HEK293 (cell line): ENCODE measurements around the gene YIPF1.

Experiments used
- CTCF ChIA-PET: fragments of 350-600 bp; formaldehyde crosslinking; extraction: SDS; loops from one replicate; lab custom pipeline; 2021; ENCODE audit warnings: antibody characterized with exemption; lab: Yijun Ruan, JAX
- POLR2A ChIA-PET: fragments of 300-600 bp; formaldehyde crosslinking; extraction: SDS; loops from one replicate; lab custom pipeline; 2020; ENCODE audit warnings: antibody characterized with exemption, inconsistent platforms; lab: Yijun Ruan, JAX
- H3K27ac ChIP-seq: fragments of 200-500 bp; sonication (Bioruptor generic); 2 replicates; pipeline ENCODE4 v1.5.1; 2014; ENCODE audit warnings: low read depth, low read length, control low read depth, inconsistent platforms; ENCODE audit errors: extremely low read depth
- H3K36me3 ChIP-seq, 2 experiments: fragments of 200-500 bp in 1 of 2; sonication (Bioruptor generic) in 1 of 2; 1 replicate in 1 of 2; 2 replicates in 1 of 2; pipeline ENCODE4 v1.5.1; 2014 to 2017; ENCODE audit warnings: inconsistent platforms in 2 of 2, low read length in 2 of 2; ENCODE audit not compliant: control insufficient read depth in 2 of 2, insufficient read depth in 1 of 2
- H3K4me1 ChIP-seq: fragments of 200-500 bp; sonication (Bioruptor generic); 2 replicates; pipeline ENCODE4 v1.5.1; 2014; ENCODE audit warnings: mild to moderate bottlenecking, low read length, inconsistent platforms; ENCODE audit not compliant: control insufficient read depth, insufficient read depth
- H3K4me3 ChIP-seq: 2 replicates; pipeline ENCODE4 v1.5.1; 2011; ENCODE audit warnings: low read depth, mild to moderate bottlenecking, control low read depth, low read length, moderate library complexity
- H3K9me3 ChIP-seq: fragments of 200-500 bp; sonication (Bioruptor generic); 2 replicates; pipeline ENCODE4 v1.5.1; 2014; ENCODE audit warnings: low read depth, low read length, inconsistent platforms; ENCODE audit not compliant: control insufficient read depth, insufficient read depth
- BCL11B ChIP-seq: fragments of 450-650 bp; formaldehyde crosslinking; IDR thresholded peaks from 2 replicates; pipeline ENCODE4 v1.5.1; 2016; ENCODE audit warnings: low read depth, missing biosample characterization, missing genetic modification characterization
- KLF9 ChIP-seq: fragments of 450-650 bp; formaldehyde crosslinking; IDR thresholded peaks from 2 replicates; pipeline ENCODE4 v1.5.1; 2016; ENCODE audit warnings: missing biosample characterization, missing genetic modification characterization, low read depth
- MEIS1 ChIP-seq: sonication (generic); formaldehyde crosslinking; IDR thresholded peaks from 2 replicates; pipeline ENCODE4 v1.8.1; 2022; ENCODE audit warnings: missing genetic modification reagents, mild to moderate bottlenecking, borderline replicate concordance
- MYNN ChIP-seq: fragments of 450-650 bp; formaldehyde crosslinking; IDR thresholded peaks from 2 replicates; pipeline ENCODE4 v1.5.1; 2016; ENCODE audit warnings: missing biosample characterization, missing genetic modification characterization, borderline replicate concordance
- SCRT1 ChIP-seq: fragments of 450-650 bp; formaldehyde crosslinking; IDR thresholded peaks from 2 replicates; pipeline ENCODE4 v1.5.1; 2016; ENCODE audit warnings: missing biosample characterization, missing genetic modification characterization, borderline replicate concordance
- SCRT2 ChIP-seq: fragments of 450-650 bp; formaldehyde crosslinking; IDR thresholded peaks from 2 replicates; pipeline ENCODE4 v1.5.1; 2016; ENCODE audit warnings: missing biosample characterization, missing genetic modification characterization
- SETDB1 ChIP-seq: IDR thresholded peaks from one replicate; pipeline ENCODE4 v1.6.1; 2017; ENCODE audit warnings: mild to moderate bottlenecking, low read length, moderate library complexity, mixed read lengths; ENCODE audit not compliant: insufficient read length
- SP3 ChIP-seq: fragments of 450-650 bp; formaldehyde crosslinking; IDR thresholded peaks from 2 replicates; pipeline ENCODE4 v1.5.1; 2016; ENCODE audit warnings: missing biosample characterization, missing genetic modification characterization
- ZBTB17 ChIP-seq: fragments of 450-650 bp; formaldehyde crosslinking; IDR thresholded peaks from 2 replicates; pipeline ENCODE4 v1.5.1; 2016; ENCODE audit warnings: missing biosample characterization, missing genetic modification characterization
- ZFP3 ChIP-seq: fragments of 450-650 bp; formaldehyde crosslinking; IDR thresholded peaks from 2 replicates; pipeline ENCODE4 v1.5.1; 2016; ENCODE audit warnings: low read depth, missing biosample characterization, missing genetic modification characterization
- ZIC2 ChIP-seq: fragments of 450-650 bp; formaldehyde crosslinking; IDR thresholded peaks from 2 replicates; pipeline ENCODE4 v1.5.1; 2016; ENCODE audit warnings: missing biosample characterization, missing genetic modification characterization
- ZNF133 ChIP-seq: fragments of 450-650 bp; formaldehyde crosslinking; IDR thresholded peaks from 2 replicates; pipeline ENCODE4 v1.5.1; 2016; ENCODE audit warnings: missing biosample characterization, missing genetic modification characterization
- ZNF157 ChIP-seq: fragments of 450-650 bp; formaldehyde crosslinking; IDR thresholded peaks from 2 replicates; pipeline ENCODE4 v1.5.1; 2016; ENCODE audit warnings: missing biosample characterization, missing genetic modification characterization
- ZNF169 ChIP-seq: fragments of 450-650 bp; formaldehyde crosslinking; IDR thresholded peaks from 2 replicates; pipeline ENCODE4 v1.5.1; 2016; ENCODE audit warnings: missing biosample characterization, missing genetic modification characterization
- ZNF19 ChIP-seq: fragments of 450-650 bp; formaldehyde crosslinking; IDR thresholded peaks from 2 replicates; pipeline ENCODE4; 2016; ENCODE audit warnings: missing biosample characterization, missing genetic modification characterization, low read depth
- ZNF350 ChIP-seq: fragments of 450-650 bp; formaldehyde crosslinking; IDR thresholded peaks from 2 replicates; pipeline ENCODE4 v1.5.0; 2017; ENCODE audit warnings: missing biosample characterization, mild to moderate bottlenecking, missing genetic modification characterization
- ZNF510 ChIP-seq: fragments of 450-650 bp; formaldehyde crosslinking; IDR thresholded peaks from 2 replicates; pipeline ENCODE4 v1.5.1; 2018; ENCODE audit warnings: mild to moderate bottlenecking, missing genetic modification characterization, missing biosample characterization; ENCODE audit not compliant: insufficient replicate concordance
- ZNF530 ChIP-seq: fragments of 450-650 bp; formaldehyde crosslinking; IDR thresholded peaks from 2 replicates; pipeline ENCODE4 v1.5.1; 2016; ENCODE audit warnings: low read depth, missing biosample characterization, missing genetic modification characterization
- ZNF626 ChIP-seq: fragments of 450-650 bp; sonication (Bioruptor Pico); formaldehyde crosslinking; IDR thresholded peaks from 2 replicates; pipeline ENCODE4 v1.5.1; 2018; ENCODE audit warnings: missing biosample characterization, missing genetic modification characterization, inconsistent platforms
- ZNF660 ChIP-seq: fragments of 450-650 bp; IDR thresholded peaks from 2 replicates; pipeline ENCODE4 v1.5.1; 2018; ENCODE audit warnings: missing biosample characterization, mild to moderate bottlenecking, missing genetic modification characterization
- ZNF677 ChIP-seq: fragments of 450-650 bp; IDR thresholded peaks from 2 replicates; pipeline ENCODE4 v1.5.0; 2018; ENCODE audit warnings: missing biosample characterization, mild to moderate bottlenecking, missing genetic modification characterization, moderate library complexity
- ZNF701 ChIP-seq: fragments of 450-650 bp; formaldehyde crosslinking; IDR thresholded peaks from 2 replicates; pipeline ENCODE4 v1.5.1; 2016; ENCODE audit warnings: missing biosample characterization, missing genetic modification characterization
- ZNF768 ChIP-seq: fragments of 450-650 bp; formaldehyde crosslinking; IDR thresholded peaks from 2 replicates; pipeline ENCODE4 v1.5.1; 2018; ENCODE audit warnings: missing biosample characterization, mild to moderate bottlenecking, missing genetic modification characterization
- ZNF776 ChIP-seq: fragments of 450-650 bp; formaldehyde crosslinking; IDR thresholded peaks from 2 replicates; pipeline ENCODE4 v1.5.0; 2017; ENCODE audit warnings: missing biosample characterization, missing genetic modification characterization, borderline replicate concordance
- ZNF837 ChIP-seq: fragments of 450-650 bp; formaldehyde crosslinking; IDR thresholded peaks from 2 replicates; pipeline ENCODE4 v1.5.1; 2016; ENCODE audit warnings: missing biosample characterization, missing genetic modification characterization
- ZNF843 ChIP-seq: fragments of 450-650 bp; formaldehyde crosslinking; IDR thresholded peaks from 2 replicates; pipeline ENCODE4 v1.5.1; 2016; ENCODE audit warnings: missing biosample characterization, missing genetic modification characterization
- ZSCAN30 ChIP-seq: fragments of 450-650 bp; IDR thresholded peaks from 2 replicates; pipeline ENCODE4 v1.5.1; 2018; ENCODE audit warnings: missing biosample characterization, mild to moderate bottlenecking, missing genetic modification characterization, moderate library complexity
- TF ChIP-seq, protein P1 (sequence below): fragments of 450-650 bp; formaldehyde crosslinking; IDR thresholded peaks from 2 replicates; pipeline ENCODE4 v1.5.1; 2016; ENCODE audit warnings: missing biosample characterization, missing genetic modification characterization, low read depth
- TF ChIP-seq, protein P2 (sequence below): fragments of 450-650 bp; formaldehyde crosslinking; IDR thresholded peaks from 2 replicates; pipeline ENCODE4 v1.5.1; 2017; ENCODE audit warnings: missing biosample characterization, missing genetic modification characterization
- TF ChIP-seq, protein P3 (sequence below): fragments of 450-650 bp; formaldehyde crosslinking; IDR thresholded peaks from 2 replicates; pipeline ENCODE4 v1.5.1; 2016; ENCODE audit warnings: missing biosample characterization, missing genetic modification characterization

Gene YIPF1

DNA sequence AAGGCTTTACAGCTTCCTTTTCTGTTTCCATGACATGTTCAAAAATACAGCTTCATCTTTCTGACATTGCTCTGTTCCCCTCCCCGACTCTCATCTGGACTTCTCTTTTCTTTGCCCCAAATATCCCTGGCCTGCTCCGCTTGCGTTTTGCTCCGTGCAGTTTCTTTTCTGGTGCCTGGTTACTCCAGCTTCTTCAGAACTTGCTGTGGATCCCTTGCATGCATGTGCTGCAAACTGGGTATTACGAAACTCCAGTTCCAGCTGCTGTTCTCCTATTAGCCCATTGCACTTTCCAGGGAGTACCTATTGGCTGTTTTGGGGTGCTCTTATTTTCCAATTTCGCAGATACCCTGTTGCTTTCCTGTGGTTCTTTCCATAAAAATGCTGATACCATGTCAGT, 41.6 kb downstream of the YIPF1 start (continued):
- TF ChIP-seq BCL11B (tag by site-specific recombination), result no peak
- TF ChIP-seq MYNN, result no peak
- TF ChIP-seq, all 188 proteins: peak for 0

DNA sequence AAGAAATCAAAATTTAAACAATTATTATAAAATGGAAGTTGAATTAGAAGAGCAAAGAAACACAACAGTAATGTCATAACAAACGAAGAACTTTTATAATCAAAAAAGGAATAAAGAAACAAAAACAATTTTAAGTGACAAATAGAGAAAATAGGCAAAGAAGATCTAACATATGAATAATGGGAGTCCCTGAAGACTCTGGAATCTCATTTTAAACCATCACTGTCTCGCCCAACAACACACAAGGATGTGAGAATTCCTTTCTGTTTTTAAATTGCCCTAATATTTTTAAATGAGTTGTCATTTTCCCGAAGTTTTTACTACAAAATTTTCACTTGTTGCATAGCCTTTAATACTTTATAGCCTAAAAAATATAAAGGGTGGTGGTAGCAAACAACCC, 47.2 kb downstream of the YIPF1 start:
- no peaks in the 10 kb centered on the region for H3K9me3 ChIP-seq
- no peaks in the 10 kb centered on the region for H3K36me3 ChIP-seq
- CTCF ChIA-PET, result no interaction called here
- POLR2A ChIA-PET, result no interaction called here
- H3K4me3 ChIP-seq, result no peak overlapping the region
- no peak overlapping the region for H3K27ac ChIP-seq
- TF ChIP-seq SCRT1 (tag by site-specific recombination) (peak; percentile 61), ZNF133 (tag by site-specific recombination) (peak; percentile 97), ZNF350 (tag by site-specific recombination) (no peak), SETDB1 (peak; percentile 91), ZNF626 (tag by site-specific recombination) (0 out of 2 replicates have a peak, but pooled peaks have one; percentile 55), ZIC2 (tag by site-specific recombination) (no peak), ZNF169 (tag by site-specific recombination) (no peak), ZNF701 (tag by site-specific recombination) (no peak), ZSCAN30 (tag by site-specific recombination) (no peak), SCRT2 (tag by site-specific recombination) (peak; percentile 73)
- TF ChIP-seq, protein P1, sequence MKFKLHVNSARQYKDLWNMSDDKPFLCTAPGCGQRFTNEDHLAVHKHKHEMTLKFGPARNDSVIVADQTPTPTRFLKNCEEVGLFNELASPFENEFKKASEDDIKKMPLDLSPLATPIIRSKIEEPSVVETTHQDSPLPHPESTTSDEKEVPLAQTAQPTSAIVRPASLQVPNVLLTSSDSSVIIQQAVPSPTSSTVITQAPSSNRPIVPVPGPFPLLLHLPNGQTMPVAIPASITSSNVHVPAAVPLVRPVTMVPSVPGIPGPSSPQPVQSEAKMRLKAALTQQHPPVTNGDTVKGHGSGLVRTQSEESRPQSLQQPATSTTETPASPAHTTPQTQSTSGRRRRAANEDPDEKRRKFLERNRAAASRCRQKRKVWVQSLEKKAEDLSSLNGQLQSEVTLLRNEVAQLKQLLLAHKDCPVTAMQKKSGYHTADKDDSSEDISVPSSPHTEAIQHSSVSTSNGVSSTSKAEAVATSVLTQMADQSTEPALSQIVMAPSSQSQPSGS (tag by site-specific recombination), result no peak
- H3K4me1 ChIP-seq, result no peaks in the 10 kb centered on the region

DNA sequence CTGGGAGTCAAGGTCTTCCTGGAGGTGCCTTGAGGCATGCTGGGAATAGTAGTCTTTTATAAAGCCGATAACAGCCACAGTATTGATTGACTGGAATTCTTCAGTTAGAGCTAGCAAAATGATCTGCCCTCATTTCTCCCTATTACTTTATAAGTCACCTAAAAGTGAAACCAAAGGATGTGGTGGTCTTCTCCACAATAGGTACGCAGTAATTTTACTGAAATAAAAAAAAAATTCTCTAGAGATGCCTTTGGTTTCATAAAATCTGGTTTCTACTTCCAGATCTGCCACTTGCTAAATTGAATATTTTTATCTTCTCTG, 51.0 kb downstream of the YIPF1 start:
- H3K4me1 ChIP-seq, result no peaks in the 10 kb centered on the region
- H3K36me3 ChIP-seq, result peaks cover 0 to 8% of the 10 kb centered on the region in 2 experiments; a peak in 2 of 3 replicates
- ChIA-PET POLR2A (interaction anchor here (1.0 to 1.3 kb wide), 4 partner anchors 10 to 108 kb away, joined by 3 to 5 read pairs (median 4); partner anchors contain the start of gene LRRC42), CTCF (interaction anchor here (0.6 to 1.4 kb wide), 5 partner anchors 12 to 369 kb away, joined by 3 to 4 read pairs (median 3); no protein-coding TSS in a partner anchor)
- no peaks in the 10 kb centered on the region for H3K9me3 ChIP-seq
- H3K4me3 ChIP-seq, result no peak overlapping the region; the same call in 1 of the 2 replicates
- H3K27ac ChIP-seq, result peak overlapping the region; percentile 99
- TF ChIP-seq, protein P2, sequence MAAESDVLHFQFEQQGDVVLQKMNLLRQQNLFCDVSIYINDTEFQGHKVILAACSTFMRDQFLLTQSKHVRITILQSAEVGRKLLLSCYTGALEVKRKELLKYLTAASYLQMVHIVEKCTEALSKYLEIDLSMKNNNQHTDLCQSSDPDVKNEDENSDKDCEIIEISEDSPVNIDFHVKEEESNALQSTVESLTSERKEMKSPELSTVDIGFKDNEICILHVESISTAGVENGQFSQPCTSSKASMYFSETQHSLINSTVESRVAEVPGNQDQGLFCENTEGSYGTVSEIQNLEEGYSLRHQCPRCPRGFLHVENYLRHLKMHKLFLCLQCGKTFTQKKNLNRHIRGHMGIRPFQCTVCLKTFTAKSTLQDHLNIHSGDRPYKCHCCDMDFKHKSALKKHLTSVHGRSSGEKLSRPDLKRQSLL (tag by site-specific recombination), result peak; percentile 53; the same call in 1 of the 2 replicates
- TF ChIP-seq, protein P3, sequence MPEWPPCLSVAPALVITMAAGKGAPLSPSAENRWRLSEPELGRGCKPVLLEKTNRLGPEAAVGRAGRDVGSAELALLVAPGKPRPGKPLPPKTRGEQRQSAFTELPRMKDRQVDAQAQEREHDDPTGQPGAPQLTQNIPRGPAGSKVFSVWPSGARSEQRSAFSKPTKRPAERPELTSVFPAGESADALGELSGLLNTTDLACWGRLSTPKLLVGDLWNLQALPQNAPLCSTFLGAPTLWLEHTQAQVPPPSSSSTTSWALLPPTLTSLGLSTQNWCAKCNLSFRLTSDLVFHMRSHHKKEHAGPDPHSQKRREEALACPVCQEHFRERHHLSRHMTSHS, result no peak
- no peak for TF ChIP-seq ZNF768 (tag by site-specific recombination)
- no peak for TF ChIP-seq MEIS1
- TF ChIP-seq ZNF19 (tag by site-specific recombination), result no peak
- TF ChIP-seq ZIC2 (tag by site-specific recombination), result no peak
- 0 out of 2 replicates have a peak, but pooled peaks have one; percentile 6 for TF ChIP-seq ZNF660 (tag by site-specific recombination)
- no peak for TF ChIP-seq ZNF157
- no peak for TF ChIP-seq ZNF677
- TF ChIP-seq ZNF843, result no peak
- TF ChIP-seq ZFP3 (tag by site-specific recombination), result no peak
- no peak for TF ChIP-seq KLF9 (tag by site-specific recombination)
- TF ChIP-seq SP3 (tag by site-specific recombination), result peak; percentile 57; the same call in 1 of the 2 replicates
- no peak for TF ChIP-seq ZNF510
- TF ChIP-seq ZNF530 (tag by site-specific recombination), result no peak
- peak; percentile 79; the same call in 1 of the 2 replicates for TF ChIP-seq ZBTB17 (tag by site-specific recombination)
- no peak for TF ChIP-seq ZNF776 (tag by site-specific recombination)
- no peak for TF ChIP-seq ZNF837 (tag by site-specific recombination)
